HEK293 (cell line): ENCODE results near the gene HEATR3.

ENCODE experiments used
- HIC1 ChIP-seq: fragments of 450-650 bp; formaldehyde crosslinking; IDR thresholded peaks from 2 replicates; pipeline ENCODE4 v1.5.1; 2016; ENCODE audit warnings: missing biosample characterization, missing genetic modification characterization
- HOXC10 ChIP-seq: sonication (generic); formaldehyde crosslinking; IDR thresholded peaks from 2 replicates; pipeline ENCODE4 v1.8.1; 2023; ENCODE audit warnings: mild to moderate bottlenecking, missing genetic modification reagents
- IKZF3 ChIP-seq: fragments of 450-650 bp; IDR thresholded peaks from 2 replicates; pipeline ENCODE4 v1.5.0; 2018; ENCODE audit warnings: missing biosample characterization, mild to moderate bottlenecking, missing genetic modification characterization, moderate library complexity
- INSM2 ChIP-seq: fragments of 450-650 bp; formaldehyde crosslinking; IDR thresholded peaks from 2 replicates; pipeline ENCODE4 v1.5.1; 2016; ENCODE audit warnings: missing biosample characterization, missing genetic modification characterization
- KLF9 ChIP-seq: fragments of 450-650 bp; formaldehyde crosslinking; IDR thresholded peaks from 2 replicates; pipeline ENCODE4 v1.5.1; 2016; ENCODE audit warnings: missing biosample characterization, missing genetic modification characterization, low read depth
- MYNN ChIP-seq: fragments of 450-650 bp; formaldehyde crosslinking; IDR thresholded peaks from 2 replicates; pipeline ENCODE4 v1.5.1; 2016; ENCODE audit warnings: missing biosample characterization, missing genetic modification characterization, borderline replicate concordance
- SCRT1 ChIP-seq: fragments of 450-650 bp; formaldehyde crosslinking; IDR thresholded peaks from 2 replicates; pipeline ENCODE4 v1.5.1; 2016; ENCODE audit warnings: missing biosample characterization, missing genetic modification characterization, borderline replicate concordance
- SP2 ChIP-seq: fragments of 450-650 bp; formaldehyde crosslinking; IDR thresholded peaks from 2 replicates; pipeline ENCODE4 v1.5.1; 2016; ENCODE audit warnings: missing biosample characterization, missing genetic modification characterization
- TRIM28 ChIP-seq: IDR thresholded peaks from 2 replicates; pipeline ENCODE4 v1.6.1; 2011; ENCODE audit warnings: low read length, control low read depth, borderline replicate concordance
- ZBTB26 ChIP-seq: fragments of 450-650 bp; formaldehyde crosslinking; optimal IDR thresholded peaks from 2 replicates; pipeline ENCODE3; 2016; ENCODE audit warnings: missing biosample characterization, mild to moderate bottlenecking, missing genetic modification characterization
- ZBTB44 ChIP-seq: fragments of 450-650 bp; IDR thresholded peaks from 2 replicates; pipeline ENCODE4 v1.5.1; 2018; ENCODE audit warnings: missing biosample characterization, mild to moderate bottlenecking, missing genetic modification characterization
- ZBTB49 ChIP-seq: fragments of 450-650 bp; formaldehyde crosslinking; IDR thresholded peaks from 2 replicates; pipeline ENCODE4 v1.5.1; 2016; ENCODE audit warnings: missing biosample characterization, missing genetic modification characterization, low read depth
- ZIC2 ChIP-seq: fragments of 450-650 bp; formaldehyde crosslinking; IDR thresholded peaks from 2 replicates; pipeline ENCODE4 v1.5.1; 2016; ENCODE audit warnings: missing biosample characterization, missing genetic modification characterization
- ZNF157 ChIP-seq: fragments of 450-650 bp; formaldehyde crosslinking; IDR thresholded peaks from 2 replicates; pipeline ENCODE4 v1.5.1; 2016; ENCODE audit warnings: missing biosample characterization, missing genetic modification characterization
- ZNF175 ChIP-seq: fragments of 450-650 bp; formaldehyde crosslinking; IDR thresholded peaks from 2 replicates; pipeline ENCODE4 v1.5.1; 2016; ENCODE audit warnings: missing biosample characterization, missing genetic modification characterization
- ZNF266 ChIP-seq: fragments of 450-650 bp; formaldehyde crosslinking; IDR thresholded peaks from 2 replicates; pipeline ENCODE4 v1.5.1; 2016; ENCODE audit warnings: missing biosample characterization, missing genetic modification characterization, low read depth
- ZNF280C ChIP-seq: fragments of 450-650 bp; formaldehyde crosslinking; IDR thresholded peaks from 2 replicates; pipeline ENCODE4 v1.5.1; 2016; ENCODE audit warnings: missing biosample characterization, missing genetic modification characterization
- ZNF335 ChIP-seq: fragments of 450-650 bp; formaldehyde crosslinking; conservative IDR thresholded peaks from 2 replicates; pipeline ENCODE4 v1.5.1; 2016; ENCODE audit warnings: missing biosample characterization, missing genetic modification characterization
- ZNF362 ChIP-seq: fragments of 450-650 bp; formaldehyde crosslinking; IDR thresholded peaks from 2 replicates; pipeline ENCODE4 v1.5.1; 2016; ENCODE audit warnings: missing biosample characterization, missing genetic modification characterization
- ZNF404 ChIP-seq: fragments of 450-650 bp; formaldehyde crosslinking; IDR thresholded peaks from 2 replicates; pipeline ENCODE4 v1.5.1; 2017; ENCODE audit warnings: missing biosample characterization, missing genetic modification characterization
- ZNF549 ChIP-seq: fragments of 450-650 bp; IDR thresholded peaks from 2 replicates; pipeline ENCODE4 v1.5.1; 2018; ENCODE audit warnings: missing biosample characterization, missing genetic modification characterization, mild to moderate bottlenecking, inconsistent platforms, moderate library complexity
- ZNF561 ChIP-seq: fragments of 450-650 bp; IDR thresholded peaks from 2 replicates; pipeline ENCODE4 v1.5.1; 2018; ENCODE audit warnings: missing biosample characterization, missing genetic modification characterization, borderline replicate concordance
- ZNF610 ChIP-seq: fragments of 450-650 bp; formaldehyde crosslinking; IDR thresholded peaks from 2 replicates; pipeline ENCODE4 v1.5.1; 2016; ENCODE audit warnings: missing biosample characterization, missing genetic modification characterization, borderline replicate concordance
- ZNF658 ChIP-seq: fragments of 450-650 bp; formaldehyde crosslinking; IDR thresholded peaks from 2 replicates; pipeline ENCODE4; 2016; ENCODE audit warnings: missing biosample characterization, missing genetic modification characterization
- ZNF777 ChIP-seq: fragments of 450-650 bp; formaldehyde crosslinking; IDR thresholded peaks from 2 replicates; pipeline ENCODE4 v1.5.1; 2017; ENCODE audit warnings: missing biosample characterization, missing genetic modification characterization, borderline replicate concordance
- ZNF843 ChIP-seq: fragments of 450-650 bp; formaldehyde crosslinking; IDR thresholded peaks from 2 replicates; pipeline ENCODE4 v1.5.1; 2016; ENCODE audit warnings: missing biosample characterization, missing genetic modification characterization

Gene HEATR3

GRCh38 chr16:50024684-50025536 is 40.9 kb upstream of the HEATR3 start, which contains the start of gene CNEP1R1 (continued):
- no peak for TF ChIP-seq ZNF266 (tag by site-specific recombination)
- no peak for TF ChIP-seq ZBTB44 (tag by site-specific recombination)
- peak; percentile 88 for TF ChIP-seq ZNF335 (tag by site-specific recombination)
- no peak for TF ChIP-seq ZNF362 (tag by site-specific recombination)
- TF ChIP-seq ZBTB26 (tag by site-specific recombination), result peak; percentile 37
- TF ChIP-seq ZNF157 (tag by site-specific recombination), result no peak
- no peak for TF ChIP-seq SCRT1 (tag by site-specific recombination)
- no peak for TF ChIP-seq ZNF610
- TF ChIP-seq SP2, result peak; percentile 95
- no peak for TF ChIP-seq ZNF549
- no peak for TF ChIP-seq HOXC10 (CRISPR knock-in tag)
- no peak for TF ChIP-seq ZNF658
- no peak for TF ChIP-seq ZNF175 (tag by site-specific recombination)
- TF ChIP-seq ZNF777 (tag by site-specific recombination), result peak; percentile 65; the same call in 1 of the 2 replicates
- no peak for TF ChIP-seq HIC1 (tag by site-specific recombination)
- 0 out of 2 replicates have a peak, but pooled peaks have one; percentile 37 for TF ChIP-seq ZNF561 (tag by site-specific recombination)
- 0 out of 2 replicates have a peak, but pooled peaks have one; percentile 25 for TF ChIP-seq INSM2 (tag by site-specific recombination)
- 0 out of 2 replicates have a peak, but pooled peaks have one; percentile 41 for TF ChIP-seq TRIM28
- TF ChIP-seq IKZF3 (tag by site-specific recombination), result no peak
- no peak for TF ChIP-seq MYNN (tag by site-specific recombination)
- TF ChIP-seq KLF9 (tag by site-specific recombination), result peak; percentile 86
- TF ChIP-seq ZNF404 (tag by site-specific recombination), result no peak
- peak; percentile 35; the same call in 1 of the 2 replicates for TF ChIP-seq ZNF843 (tag by site-specific recombination)
- no peak for TF ChIP-seq ZNF280C (tag by site-specific recombination)
- TF ChIP-seq ZBTB49 (tag by site-specific recombination), result no peak
- peak; percentile 24; the same call in 1 of the 2 replicates for TF ChIP-seq ZIC2
